Activated CD4-positive, CD25-positive, alpha-beta regulatory T cell treated with anti-CD3 and anti-CD28 coated beads, Interleukin-2, amount 50 U/mL, for 24 hours (primary cell): ENCODE results near the gene AGBL4.
"Not testable (repeated sequence)": the region's sequence is repeated elsewhere in the genome, so short reads cannot be mapped to it uniquely, and the experiment has no call there.

Source experiments
- ATAC-seq, 2 donors: fragments of 150-1000 bp; cut with Tn5 transposase; one replicate each; pipeline ENCODE4 v1.10.0; 2021; ENCODE audit warnings: mild to moderate bottlenecking in 1 of 2, moderate library complexity in 1 of 2

The AGBL4 gene

DNA sequence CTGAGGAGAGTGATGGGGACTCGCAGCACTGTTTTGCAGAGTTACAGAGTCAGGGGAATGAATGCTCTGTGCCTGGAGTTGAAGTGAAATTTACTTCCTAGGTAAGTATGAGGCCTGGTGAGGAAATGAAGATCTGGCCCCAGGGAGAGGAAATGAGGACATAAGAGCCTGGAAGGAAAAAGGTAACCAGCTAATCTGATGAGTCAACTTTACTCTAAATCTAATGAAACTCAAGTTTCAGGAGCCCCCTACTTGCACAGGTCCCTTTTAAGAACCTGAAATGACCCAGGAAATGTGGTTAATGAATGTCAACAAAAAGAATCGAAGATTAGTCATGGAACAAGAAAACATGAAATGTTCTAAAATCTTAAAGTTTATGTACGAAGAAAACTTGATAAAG is 599.0 kb downstream of the AGBL4 start:
- ATAC-seq, result no peak

DNA sequence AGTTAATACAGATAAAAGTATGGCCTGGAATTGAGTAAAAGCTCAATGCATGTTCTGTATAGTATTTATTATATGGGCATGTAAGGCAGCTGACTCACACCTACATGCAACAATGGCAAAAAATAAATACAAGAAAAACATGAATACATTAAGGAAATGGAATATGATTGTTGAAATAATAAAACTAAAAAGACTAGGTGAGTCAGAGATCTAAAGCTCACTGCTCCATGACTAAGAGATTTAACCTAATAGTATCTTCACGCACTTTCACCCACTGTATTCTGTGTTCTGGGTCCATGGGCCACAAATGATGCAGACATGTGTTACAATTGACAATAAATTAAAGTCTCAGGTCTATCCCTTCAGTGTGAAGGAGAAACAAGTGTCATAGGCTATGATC is 607.0 kb downstream of the AGBL4 start:
- no peak for ATAC-seq

- ATAC-seq, result no peak
Measured at GRCh38 chr1:49408346-49408745, 615.4 kb downstream of the AGBL4 start.

DNA sequence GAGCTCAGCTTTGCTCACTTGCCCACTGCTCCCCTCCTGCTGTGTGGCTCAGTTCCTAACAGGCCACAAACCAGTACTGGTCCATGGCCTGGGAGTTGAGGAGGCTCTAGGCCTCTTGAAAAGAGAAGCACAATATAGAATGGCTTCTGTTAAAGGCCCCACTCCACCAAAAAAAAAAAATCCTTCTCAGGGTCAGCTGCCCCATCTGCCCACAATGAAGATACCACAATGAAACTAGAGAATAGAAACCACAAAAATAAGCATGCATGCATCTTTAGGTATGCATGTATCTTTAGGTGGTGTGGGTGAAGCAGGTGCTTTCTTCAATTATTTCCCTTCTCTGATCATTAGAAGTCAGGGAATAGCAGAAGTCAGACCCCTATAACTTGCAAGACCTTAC is 626.7 kb downstream of the AGBL4 start:
- no peak for ATAC-seq

DNA sequence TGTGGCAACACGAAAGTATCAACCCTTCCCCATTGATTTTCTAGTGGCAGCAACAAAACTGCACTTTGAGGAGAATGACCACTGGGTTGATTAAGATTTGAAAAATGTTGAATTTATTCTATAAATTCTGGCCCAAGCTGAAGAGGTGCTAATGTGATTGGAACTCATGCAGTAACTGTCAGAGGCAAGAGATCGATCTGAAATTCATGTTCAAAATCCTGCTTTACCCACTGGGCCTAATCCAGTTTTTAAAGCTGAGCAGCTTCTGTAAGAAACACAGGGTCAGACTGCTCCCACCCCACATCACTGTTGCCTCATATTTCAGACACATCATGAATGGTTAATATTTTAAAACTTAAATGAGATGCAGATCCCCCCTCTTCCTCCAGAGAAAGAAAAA is 629.6 kb downstream of the AGBL4 start:
- ATAC-seq, result no peak

- ATAC-seq, result no peak
Measured at GRCh38 chr1:49389699-49390098, 634.1 kb downstream of the AGBL4 start.

GRCh38 chr1:49364676-49365075 is 659.1 kb downstream of the AGBL4 start:
- no peak for ATAC-seq

- ATAC-seq, result no peak
Measured at GRCh38 chr1:49363628-49364027, 660.1 kb downstream of the AGBL4 start.

DNA sequence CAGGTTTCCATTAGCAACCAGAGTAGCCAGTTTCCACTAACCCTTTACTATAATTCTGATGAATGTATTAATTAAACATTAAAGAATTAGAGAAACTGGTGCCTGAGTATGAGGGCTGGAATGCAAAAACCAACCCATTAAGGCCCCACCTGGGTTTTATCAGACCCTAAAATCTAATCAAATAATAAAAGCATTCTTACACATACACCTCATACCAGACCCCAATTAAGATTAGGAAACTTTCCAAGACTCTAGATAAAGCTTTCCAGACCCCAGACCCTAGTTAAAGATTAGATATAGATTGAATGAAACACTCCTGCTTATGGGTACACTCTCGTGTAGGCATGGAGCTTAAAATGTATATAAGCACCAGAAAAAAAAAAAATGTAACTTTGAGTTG is 665.7 kb downstream of the AGBL4 start:
- ATAC-seq, result no peak

DNA sequence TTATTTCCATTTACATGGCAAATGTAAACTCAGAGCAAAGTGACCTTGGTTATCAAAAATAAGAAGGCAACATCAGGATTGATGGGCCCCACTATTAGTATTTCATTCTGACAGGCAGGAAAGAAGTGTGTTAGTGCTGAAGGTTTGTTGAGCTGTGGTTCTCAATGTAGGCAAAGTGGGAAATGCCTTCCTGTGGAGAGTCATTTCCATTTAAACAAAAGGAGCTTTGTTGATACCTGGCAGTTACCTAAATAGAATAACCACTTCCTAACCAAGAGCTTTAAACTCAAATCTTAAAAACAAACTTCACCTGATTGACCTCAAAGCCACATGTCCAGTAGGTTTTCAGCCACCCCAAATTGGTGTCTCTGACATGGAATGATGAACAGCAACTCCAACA is 667.2 kb downstream of the AGBL4 start:
- ATAC-seq, result no peak

DNA sequence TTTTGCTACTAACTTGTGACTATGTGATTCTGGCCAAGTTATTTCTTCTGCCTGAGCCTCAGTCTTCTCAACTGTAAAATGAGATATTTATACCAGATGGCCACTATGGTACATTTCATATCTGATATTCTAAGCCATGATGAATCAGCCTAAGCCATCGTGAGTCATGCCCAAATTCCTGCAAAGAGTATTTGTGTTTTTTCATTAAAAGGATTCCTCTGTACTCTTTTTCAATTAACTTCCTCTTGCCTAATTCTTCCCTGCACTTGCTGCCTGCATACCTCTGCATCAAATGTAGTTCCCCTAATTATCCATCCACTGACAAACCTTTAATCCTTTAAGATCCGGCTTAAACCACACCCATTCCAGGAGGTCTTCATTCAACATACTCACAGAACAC is 672.0 kb downstream of the AGBL4 start:
- ATAC-seq, result no peak

- no peak for ATAC-seq
Measured at GRCh38 chr1:49346767-49347349, 676.9 kb downstream of the AGBL4 start.

GRCh38 chr1:49340576-49340975 is 683.2 kb downstream of the AGBL4 start:
- no peak for ATAC-seq

GRCh38 chr1:49339043-49339442 is 684.7 kb downstream of the AGBL4 start:
- ATAC-seq, result no peak

GRCh38 chr1:49337251-49337650 is 686.5 kb downstream of the AGBL4 start:
- ATAC-seq, result no peak

DNA sequence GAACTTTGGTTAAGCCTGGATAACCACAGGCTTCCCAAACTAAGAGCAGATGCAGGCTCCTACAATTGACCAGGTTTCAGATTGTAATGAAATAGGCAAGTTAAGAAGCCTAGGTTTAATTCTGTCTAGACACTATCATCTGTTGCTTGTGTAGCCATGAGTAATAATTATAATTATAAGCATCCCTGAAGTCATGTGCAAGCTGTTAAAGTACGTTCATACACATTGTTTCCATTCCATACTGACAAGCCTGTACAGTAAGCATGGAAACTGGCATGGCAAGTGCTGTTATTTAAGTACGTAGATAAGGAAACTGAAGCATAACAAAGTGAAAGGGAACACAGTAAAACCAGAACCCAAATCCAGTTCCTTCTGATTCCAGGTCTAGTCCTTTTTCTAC is 689.8 kb downstream of the AGBL4 start:
- ATAC-seq, result no peak

- no peak for ATAC-seq
Measured at GRCh38 chr1:49331066-49331852, 692.5 kb downstream of the AGBL4 start.

GRCh38 chr1:49323925-49324540 is 699.7 kb downstream of the AGBL4 start:
- ATAC-seq, result no peak

DNA sequence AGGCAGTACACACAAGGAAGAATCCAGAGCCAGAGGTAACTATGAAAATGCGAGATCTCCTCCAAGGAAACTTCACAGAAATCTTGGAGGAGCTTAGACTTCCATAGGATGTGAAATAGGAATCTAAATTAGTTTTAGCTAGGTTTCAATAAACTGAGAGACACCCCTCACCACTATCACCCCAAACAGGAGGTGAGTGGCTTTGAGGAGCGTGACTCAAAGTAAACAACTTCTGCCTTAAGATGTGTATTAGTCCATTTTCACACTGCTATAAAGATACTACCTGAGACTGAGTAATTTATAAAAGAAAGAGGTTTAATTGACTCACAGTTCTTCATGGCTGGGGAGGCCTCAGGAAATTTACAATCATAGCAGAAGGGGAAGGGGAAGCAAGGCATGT is 703.3 kb downstream of the AGBL4 start:
- not testable (repeated sequence) for ATAC-seq

- no peak for ATAC-seq
Measured at GRCh38 chr1:49319426-49319963, 704.3 kb downstream of the AGBL4 start.

- no peak for ATAC-seq
Measured at GRCh38 chr1:49318218-49318617, 705.5 kb downstream of the AGBL4 start.

GRCh38 chr1:49307457-49307856 is 716.3 kb downstream of the AGBL4 start:
- ATAC-seq, result no peak

DNA sequence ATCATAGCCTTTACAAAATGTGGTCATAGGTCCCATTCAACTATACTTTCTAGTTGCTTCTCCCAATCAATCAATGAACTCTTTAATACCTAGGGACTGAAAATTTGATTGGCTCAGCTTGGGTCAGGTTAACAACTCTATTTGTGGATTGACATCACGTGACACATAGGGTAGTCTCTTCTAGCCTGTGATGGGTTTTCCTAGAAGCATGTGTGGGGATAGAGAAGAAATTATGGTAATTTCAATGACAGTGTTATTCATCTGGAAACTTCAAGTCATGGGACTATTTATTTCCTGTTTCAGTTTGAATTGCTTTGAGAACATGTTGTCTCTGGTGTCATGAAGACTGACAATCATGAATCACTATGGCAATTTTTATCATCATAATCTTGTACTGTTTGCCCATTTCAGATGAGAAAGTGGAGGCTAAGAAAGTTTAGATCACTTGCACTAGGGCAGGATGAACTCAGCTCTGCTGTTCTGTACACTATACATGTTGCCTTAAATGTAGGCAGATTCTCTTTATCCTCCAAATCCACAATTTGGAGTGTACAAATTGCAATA is 717.2 kb downstream of the AGBL4 start:
- no peak for ATAC-seq

- ATAC-seq, result not testable (repeated sequence)
Measured at GRCh38 chr1:49302400-49302799, 721.4 kb downstream of the AGBL4 start.
